ENCODE data around the gene DPYSL5.

DPYSL5 gene

DNA sequence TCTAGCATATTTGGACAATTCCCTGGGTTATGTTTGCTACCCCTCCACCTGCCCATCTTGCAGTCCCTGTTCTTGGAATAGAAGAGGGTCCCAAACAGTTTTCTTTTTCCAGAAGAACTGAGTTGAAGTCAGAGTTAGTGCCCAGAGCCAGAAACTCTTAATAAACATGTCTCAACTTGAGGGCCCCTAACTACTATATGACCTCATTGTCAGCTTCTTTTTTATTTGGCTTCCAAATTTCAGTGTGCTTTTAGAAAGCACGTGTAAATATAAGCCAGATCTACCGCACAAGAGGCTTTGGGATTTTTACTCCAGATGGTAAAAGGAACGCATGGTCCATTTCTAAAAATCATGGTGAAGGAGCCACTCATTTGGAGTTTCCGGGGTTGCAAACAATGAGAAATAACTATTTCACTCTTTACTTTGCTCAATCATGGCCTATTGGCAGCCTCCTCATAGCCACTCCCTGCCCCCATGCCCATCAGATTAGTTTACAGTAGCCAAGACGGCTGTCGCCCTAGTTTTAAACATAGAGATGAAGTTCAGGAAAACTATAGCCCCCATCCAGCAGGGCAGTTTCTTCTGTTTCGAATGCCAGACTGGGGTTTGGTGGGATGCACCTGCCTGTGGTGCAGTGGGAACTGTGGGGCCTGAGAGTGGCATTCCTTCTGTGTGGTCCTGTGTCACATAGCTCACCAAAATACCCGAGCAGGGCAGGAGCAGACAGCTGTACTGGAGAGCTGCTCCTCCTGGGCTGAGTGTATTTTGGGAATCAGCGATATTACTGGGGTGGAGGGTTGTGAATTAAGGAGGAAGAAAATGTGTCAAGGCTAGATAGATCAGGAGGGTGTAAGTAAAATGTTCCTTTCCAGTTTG, 124.2 kb downstream of the DPYSL5 start:
- DNase-seq: no peak

DNA sequence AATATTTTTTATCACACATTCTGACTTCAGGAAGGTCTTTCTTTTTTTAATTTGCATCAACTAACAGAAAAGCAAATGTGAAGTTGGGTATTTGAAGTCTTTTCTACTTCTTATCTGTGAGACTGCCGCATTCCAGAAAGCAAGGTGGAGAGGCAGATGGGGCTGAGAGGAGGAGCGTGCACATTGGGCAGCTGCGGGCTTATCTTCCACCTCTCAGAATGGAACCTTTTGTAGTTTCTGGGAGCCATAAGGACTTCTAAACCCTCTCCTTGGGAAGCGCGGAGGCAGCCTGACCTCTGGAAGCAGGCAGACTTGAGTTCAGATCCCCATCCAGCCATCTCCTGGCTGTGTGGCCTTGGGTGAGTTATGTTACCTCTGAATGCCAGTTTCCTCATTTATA, 126.4 kb downstream of the DPYSL5 start:
- DNase-seq: no peak

DNA sequence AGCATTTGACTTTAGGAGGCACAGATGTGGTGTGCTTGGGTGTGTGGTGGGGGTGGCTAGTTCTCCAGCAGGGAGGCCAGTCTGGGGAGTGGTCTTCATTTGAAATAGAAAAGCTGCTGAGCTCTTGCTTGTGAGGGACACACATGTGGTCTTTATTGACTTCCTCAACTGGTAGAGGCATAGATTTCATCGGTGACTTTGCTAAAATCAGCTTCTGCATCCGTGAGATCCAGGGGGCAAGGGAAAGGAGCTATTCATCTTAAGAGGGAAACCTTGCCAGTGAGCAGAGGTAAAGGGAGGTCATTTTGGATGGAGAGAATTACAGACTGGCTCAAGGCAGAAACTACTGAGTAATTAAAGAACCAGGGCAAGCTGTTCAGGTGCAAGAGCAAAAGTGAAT, 127.2 kb downstream of the DPYSL5 start:
- DNase-seq: no peak

DNA sequence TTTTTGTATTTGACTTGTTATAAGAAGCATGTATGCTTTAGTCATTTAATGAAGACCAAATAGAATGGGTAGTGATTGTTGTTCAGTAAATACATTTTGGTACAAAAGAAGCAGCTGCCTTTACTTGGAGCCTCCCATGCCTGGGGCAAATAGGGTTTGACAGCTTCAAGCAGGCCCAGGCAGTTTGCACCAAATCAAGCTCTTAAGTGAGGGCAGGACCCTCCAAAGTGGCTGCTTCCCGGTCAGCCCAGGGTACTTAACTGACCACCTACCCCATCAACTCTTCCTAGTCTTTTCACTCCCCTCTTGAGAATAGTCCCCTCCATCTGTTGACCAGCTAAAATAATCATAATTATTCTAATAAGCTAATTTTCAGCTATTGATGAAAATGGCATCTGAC, 127.7 kb downstream of the DPYSL5 start:
- no peak for DNase-seq

DNA sequence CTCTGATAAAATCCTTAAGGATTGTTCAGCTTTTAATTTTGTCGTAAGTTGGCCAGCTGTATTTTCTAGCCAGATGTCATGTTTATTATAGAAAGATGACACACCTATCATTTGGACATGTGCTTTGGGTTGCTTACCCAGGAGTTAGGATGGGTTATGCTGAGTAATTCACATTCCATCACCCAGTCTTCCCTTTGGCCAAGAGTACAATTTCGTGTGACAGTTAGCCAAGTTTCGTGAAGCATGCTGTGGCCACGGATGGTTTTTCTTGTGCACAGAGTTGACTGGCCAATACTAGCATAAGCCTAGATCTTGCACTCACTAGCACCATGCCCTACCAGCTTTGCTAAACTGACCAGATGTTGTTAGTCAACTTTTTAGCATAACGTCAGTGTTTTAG, 128.3 kb downstream of the DPYSL5 start:
- no peak for DNase-seq

DNA sequence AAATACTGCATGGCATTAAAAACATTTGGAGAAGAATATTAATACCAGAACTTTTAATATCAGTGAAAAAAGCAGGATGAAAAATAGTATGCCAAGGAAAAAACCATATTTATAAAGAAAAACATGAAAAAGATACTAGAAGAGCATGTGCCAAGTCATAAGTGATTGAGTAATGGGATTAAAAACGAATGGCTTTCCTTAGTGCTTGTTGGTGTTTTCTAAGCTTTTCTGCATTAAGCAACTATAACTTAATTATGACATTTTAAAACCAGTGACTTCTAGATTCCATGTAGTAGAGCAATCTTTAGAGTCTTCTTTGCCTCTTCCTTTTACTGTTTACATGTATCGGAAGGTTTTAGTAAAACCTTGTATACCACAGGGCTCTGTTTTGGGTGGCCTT, 129.1 kb downstream of the DPYSL5 start:
- no peak for DNase-seq

DNA sequence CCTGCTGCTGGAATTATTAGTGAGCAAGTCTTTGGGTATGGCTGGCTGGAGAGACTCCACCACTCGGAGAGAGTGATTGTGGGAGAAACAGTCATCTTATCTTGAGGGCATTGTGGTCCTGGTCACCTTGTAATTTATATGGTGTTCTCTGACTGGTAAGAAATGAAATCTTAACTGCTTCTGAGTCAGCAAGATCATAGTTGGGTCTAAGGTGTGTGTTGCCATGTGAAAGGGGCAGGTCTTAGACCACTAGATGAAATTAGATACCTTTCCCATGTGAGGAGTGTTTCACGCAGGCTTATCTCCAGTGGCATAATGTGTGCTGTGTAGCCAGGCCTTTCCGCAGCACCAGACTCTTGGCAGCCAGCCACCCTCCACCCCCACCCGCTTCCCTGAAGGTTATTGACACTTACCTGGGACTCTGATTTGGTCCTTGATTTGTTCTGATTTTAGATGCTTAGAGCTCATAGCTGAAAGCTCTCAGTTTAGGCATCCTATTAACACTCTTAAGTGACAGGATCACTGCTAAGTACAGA, 130.2 kb downstream of the DPYSL5 start:
- DNase-seq: no peak

DNA sequence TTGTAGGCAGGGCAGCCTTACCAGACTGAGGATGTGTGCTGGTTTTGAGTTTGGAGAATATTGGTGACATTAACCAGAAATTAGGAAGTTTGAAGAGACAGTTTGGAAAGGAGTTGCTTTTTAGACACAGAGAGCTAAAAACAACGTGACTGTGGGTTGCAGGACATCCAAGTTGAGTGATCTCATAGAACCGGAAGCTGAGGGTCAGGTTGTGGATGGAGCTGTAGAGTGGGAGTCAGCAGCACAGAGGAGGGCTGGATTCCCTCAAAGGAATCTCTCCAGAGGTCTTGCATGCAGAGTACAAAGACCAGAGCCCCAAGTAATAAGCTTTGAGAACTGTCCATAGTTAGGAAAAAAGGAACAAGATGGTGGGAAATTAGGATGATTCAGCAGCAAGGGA, 131.8 kb downstream of the DPYSL5 start:
- no peak for DNase-seq

DNA sequence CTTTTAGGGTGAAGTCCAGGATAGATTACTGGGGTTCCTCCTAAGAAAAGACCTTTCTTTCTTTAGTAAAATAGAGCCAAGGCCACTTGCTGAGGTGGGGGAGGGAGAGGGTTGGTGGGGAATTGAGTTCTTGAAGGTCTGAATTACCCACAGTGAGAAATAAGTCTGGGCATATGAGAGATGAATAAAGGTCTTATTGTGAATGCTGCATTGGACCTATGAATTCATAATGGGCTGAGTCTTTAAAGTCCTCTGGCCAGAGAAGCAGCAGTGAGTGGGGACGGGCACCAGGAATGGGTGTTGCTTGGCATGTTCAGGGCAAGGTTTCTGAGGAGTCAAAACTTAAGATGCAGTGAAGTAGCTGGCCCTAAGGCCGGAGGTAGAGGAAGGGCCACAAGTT, 133.0 kb downstream of the DPYSL5 start:
- DNase-seq: no peak

DNA sequence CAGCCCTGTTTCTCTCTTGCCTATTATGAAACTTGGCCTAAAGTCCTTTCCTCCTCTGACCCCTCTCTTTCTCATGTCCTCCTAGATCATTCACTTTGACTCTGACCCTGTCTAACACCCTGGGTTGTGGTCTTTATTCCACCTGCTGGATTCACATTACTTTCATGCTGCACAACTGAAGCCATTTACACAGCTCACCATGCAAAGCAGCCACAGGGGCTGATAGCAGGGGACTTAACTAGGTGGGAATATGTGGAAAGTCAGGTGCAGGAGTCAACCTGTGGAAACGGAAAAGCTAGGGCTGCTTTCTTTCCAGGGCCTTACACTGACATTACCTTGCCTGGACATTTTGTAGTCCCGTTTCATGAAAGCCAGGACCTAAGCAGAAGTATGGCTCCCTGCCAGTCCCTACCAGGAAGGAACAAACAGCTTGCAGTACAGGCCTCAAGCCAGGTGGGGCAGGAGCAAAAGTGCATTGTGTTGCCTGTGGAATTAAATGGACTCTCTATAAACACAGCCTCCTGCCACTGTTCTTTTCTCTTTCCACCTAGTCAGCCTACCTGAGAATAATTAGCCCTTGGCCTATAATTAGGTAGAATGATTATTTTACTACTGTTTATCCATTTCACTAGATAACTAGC, 134.3 kb downstream of the DPYSL5 start:
- no peak for DNase-seq

DNA sequence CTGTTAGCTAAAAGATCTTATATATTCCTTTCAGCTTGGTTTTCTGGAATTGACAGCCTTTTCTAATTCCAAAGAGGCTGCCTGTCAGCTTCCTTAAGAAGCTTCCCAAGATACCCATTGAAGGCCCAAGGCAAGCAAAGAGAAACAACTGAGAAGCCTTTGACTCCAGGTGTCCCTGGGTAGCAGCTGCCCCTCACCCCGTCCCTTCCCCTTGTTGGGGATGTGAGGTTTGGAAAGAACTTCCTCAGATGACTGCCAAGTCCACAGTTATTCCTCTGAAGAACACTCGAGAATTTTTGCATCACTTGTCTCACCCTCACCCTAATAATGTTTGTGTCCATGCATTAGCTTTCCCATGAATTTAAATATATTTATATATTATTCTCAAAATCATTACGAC, 135.8 kb downstream of the DPYSL5 start:
- no peak for DNase-seq

DNA sequence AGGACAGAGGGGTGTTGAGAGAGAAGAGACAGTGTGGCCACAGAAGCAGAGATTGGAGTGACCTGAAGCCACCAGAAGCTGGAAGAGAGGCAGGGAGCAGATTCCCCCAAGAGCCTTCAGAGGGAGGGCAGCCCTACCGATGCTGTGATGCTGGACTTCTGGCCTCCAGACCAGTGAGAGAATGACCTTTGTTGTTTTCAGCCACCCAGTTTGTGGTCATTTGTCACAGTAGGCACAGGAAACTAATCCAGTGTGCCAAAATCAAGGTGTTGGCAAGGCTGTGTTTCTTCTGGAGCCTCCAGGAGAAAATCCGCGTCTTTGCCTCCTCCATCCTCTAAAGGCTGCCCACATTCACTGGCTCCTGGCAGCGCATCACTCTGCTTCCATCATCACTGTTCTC, 137.9 kb downstream of the DPYSL5 start:
- no peak for DNase-seq

DNA sequence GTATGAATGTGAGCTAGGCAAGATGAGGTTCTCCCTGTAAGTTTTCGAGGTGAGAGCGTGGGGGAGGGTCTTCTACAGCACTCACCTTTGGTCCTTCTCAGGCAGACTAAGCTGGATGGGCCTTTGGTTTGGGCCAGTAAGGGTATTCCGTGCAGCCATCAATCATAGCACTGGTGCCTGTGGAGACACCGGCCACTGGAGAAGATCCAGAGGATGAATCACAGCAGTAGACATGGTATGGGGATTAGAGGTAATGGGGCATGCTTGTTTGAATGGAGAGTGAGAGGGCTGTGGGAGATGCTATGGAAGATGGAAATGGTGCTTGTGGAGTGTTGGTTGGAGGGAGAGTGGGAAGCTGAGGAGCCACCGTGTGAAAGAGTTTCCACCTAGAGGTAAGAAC, 138.6 kb downstream of the DPYSL5 start:
- no peak for DNase-seq

DNA sequence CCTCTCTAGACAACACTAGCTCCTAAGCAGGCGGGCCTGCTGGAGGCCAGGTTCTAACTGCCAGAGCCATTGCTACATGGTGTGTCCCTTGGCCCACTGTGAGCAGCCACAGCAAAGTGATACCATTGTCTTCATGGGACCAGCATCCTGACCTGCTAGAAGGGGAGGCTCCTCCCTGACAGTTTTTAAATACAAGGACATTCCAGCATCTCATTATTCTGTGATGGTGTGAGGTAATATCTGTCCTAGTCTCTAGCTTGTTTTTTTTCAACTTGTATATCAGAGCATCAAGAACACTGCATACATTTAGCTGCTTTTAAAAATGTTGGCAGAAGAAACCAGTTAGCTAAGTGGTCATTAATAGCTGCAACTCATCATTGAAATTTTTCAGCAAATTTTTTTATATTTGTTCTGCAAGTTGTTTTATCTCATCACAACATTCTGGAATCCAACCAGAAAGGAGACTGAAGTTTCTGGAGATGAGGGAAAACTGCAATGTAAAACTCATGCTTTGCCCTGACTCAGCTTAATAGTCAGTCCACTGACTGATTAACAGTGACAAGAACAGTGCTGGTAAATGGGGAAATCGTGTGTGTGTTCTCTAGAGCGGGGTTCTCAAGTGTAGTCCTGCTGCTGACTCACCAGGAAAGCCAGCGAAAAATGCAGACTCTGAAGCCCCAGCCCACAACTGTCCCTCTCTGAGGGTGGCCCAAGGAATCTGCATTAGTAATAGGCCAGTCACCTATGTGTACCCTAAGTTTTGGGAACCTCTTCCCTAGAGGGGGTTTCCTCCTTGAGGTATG, 140.3 kb downstream of the DPYSL5 start:
- DNase-seq: no peak

DNA sequence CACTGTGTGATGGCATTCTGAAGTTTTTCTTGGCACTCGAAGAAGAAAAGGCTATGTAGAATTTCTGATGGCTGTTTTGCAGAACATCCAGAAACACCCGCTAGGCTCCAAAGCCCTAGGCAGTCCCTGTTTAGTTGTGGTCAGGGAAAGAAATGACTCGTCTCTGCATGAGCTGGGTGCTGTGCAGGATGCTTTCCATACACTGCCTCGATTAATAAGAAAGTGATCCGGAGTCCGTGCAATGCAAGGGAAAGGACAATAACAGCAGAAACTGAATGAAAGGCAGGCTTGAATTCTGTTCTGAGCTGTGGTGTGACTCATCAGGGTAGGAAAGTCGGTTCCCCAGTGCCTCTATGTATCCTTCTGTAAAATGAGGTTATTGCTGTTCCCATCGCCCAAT, 141.2 kb downstream of the DPYSL5 start:
- no peak for DNase-seq

DNA sequence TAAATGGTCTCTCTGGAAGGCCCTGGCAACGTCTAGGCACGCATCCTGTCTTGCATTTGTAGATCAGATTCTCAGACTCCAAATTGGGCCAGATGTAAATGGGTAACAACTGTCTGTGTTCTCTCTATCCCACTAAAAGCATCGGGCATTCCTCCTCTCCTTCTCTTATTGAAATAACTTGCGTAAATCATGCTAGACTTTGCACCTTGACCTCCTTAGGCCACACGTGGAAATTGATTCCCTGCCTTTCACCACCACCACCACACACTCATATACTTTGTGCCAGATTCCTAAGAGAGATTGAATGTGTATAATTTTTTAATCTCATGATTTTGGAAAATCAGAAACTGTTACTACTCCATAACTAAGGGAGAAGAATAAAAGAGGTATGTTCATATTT, 143.8 kb downstream of the DPYSL5 start:
- no peak for DNase-seq

DNA sequence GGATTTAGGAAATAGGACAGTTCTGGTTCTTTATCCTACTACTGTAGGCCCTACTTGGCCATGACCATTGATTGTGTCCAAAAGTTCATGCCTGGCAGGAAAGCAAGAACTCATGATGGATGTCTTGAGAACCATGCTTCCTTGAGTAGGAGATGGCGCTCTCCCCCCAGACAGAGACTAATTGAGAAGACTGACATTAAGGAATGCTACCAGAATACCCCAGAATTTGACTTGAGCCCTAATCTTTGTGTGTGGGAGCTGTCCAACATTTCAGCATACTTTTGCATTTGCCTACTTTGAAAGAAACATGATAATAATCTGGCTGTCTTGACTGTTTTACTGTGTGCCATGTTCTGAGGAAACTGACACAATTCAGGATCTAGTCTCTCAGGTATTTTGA, 145.8 kb downstream of the DPYSL5 start:
- DNase-seq: no peak

DNA sequence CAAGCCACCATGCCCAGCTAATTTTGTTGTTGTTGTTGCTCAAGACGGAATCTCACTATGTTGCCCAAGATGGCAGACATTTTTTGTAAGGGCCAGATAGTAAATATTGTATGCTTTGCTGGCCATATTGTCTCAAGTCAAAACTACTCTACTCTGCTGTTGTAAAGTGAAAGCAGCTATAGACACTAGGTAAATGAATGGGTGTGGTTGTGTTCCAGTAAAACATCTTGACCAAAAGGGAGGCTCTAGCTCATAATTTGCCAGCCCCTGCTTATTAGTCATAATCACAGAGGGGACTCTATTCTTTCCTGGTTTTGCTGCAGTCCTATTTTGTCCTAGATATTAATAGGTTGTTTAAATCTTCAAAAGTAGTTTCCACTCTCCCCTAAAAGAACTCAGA, 147.1 kb downstream of the DPYSL5 start:
- DNase-seq: no peak

DNA sequence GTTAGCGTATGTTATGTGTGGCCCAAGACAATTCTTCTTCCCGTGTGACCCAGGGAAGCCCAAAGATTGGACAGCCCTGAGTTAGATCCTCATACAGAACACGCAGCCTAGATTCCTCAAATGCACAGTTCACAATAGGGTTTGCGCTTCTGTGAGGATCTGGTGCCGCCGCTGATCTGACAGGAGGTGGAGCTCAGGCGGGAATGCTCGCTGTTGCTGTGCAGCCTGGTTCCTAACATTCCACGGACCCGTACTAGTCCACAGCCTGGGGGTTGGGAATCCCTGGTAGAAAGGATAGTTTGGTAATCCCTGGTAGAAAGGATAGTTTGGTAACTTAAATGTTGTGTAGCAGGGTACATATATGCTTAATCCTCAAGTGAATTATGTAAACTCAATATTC, 149.5 kb downstream of the DPYSL5 start:
- DNase-seq: no peak

DNA sequence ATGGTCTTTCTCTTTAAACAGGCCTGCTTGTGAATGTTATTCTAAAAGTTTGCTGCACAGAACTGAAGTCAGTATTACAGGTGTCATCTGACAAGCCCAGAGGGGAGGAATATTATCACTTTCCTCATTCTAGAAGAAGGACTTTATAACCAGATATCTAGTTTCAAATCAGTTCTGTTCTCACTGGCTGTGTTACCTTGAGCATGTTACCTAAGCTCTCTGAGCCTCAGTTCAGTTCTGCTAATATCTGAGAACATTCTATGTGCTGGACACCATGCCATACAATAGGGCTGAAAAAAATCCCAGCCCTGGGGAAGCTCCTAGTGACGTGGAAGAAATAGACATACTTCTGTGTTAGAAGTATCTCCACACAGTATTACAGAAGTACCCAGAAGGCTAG, 150.4 kb downstream of the DPYSL5 start:
- no peak for DNase-seq

Measured in NCI-H2227 treated with DMSO at 0.1 percent for 48 hours (cell line).